K562 (cell line): ENCODE results near the gene KRI1. TPM values are rescaled to one million over a fixed set of nuclear protein-coding genes. Genes with fewer than 3 reads are reported as not detected.

Experiments used
- ATAC-seq: fragments of 200-7000 bp; cut with Tn5 transposase; 3 replicates; pipeline ENCODE4 v1.9.1; 2020; ENCODE audit warnings: moderate library complexity
- BruUV-seq: library from RNA; stranded (reverse); fragments of 400-500 nt; replicated peaks from 2 replicates; lab custom pipeline; 2021; lab: Mats Ljungman, UMichigan
- CTCF ChIA-PET: fragments of 300-600 bp; formaldehyde crosslinking; extraction: SDS; loops from one replicate; lab custom pipeline; 2021; ENCODE audit warnings: low intra/inter-chr PET ratio; lab: Yijun Ruan, JAX
- POLR2A ChIA-PET: fragments of 300-600, 350-650 bp; sonication (Branson Sonifier 250); formaldehyde crosslinking; extraction: SDS; loops from one replicate; lab custom pipeline; 2021; ENCODE audit warnings: antibody characterized with exemption, inconsistent platforms; lab: Yijun Ruan, JAX
- DNase-seq, 4 experiments: peaks; one replicate each; pipeline versions ENCODE4 v3.0.0 to v3.0.0-alpha.2; 2011 to 2018; ENCODE audit warnings: low spot score in 3 of 4, mixed read lengths in 3 of 4; ENCODE audit errors: extremely low read depth in 1 of 4
- FAIRE-seq: peaks from 2 replicates; lab custom pipeline; 2011; peaks lifted over from hg19 to GRCh38; lab: Jason Lieb, UNC
- H2AFZ ChIP-seq: 2 replicates; pipeline ENCODE4 v1.6.0; 2011; ENCODE audit warnings: low read depth, low read length, control low read depth, inconsistent platforms
- H3K27ac ChIP-seq: fragments of 200-600 bp; 3 replicates; pipeline ENCODE4 v1.8.0; 2011; ENCODE audit warnings: low read depth, mild to moderate bottlenecking, control low read depth, inconsistent platforms, low read length, moderate library complexity, mixed read lengths; ENCODE audit errors: extremely low read depth
- H3K27me3 ChIP-seq, 2 experiments: fragments of 300-600 bp in 1 of 2; 2 replicates in 1 of 2; 3 replicates in 1 of 2; pipeline versions ENCODE4 v1.6.0 to v1.8.0; 2011; ENCODE audit warnings: inconsistent platforms in 2 of 2, low read length in 2 of 2, mild to moderate bottlenecking in 1 of 2, mixed read lengths in 1 of 2, moderate library complexity in 1 of 2; ENCODE audit not compliant: control insufficient read depth in 2 of 2, insufficient read depth in 2 of 2
- H3K36me3 ChIP-seq: fragments of 300-600 bp; 3 replicates; pipeline ENCODE4 v1.8.0; 2011; ENCODE audit warnings: mild to moderate bottlenecking, low read length, inconsistent platforms; ENCODE audit not compliant: control insufficient read depth, insufficient read depth
- H3K4me1 ChIP-seq, 2 experiments: fragments of 200-600 bp in 1 of 2; replicated peaks in 1 of 2; 2 replicates in 1 of 2; 3 replicates in 1 of 2; pipeline versions ENCODE4 v1.5.1 to v1.8.0; 2011; ENCODE audit warnings: inconsistent platforms in 2 of 2, low read length in 2 of 2, mild to moderate bottlenecking in 1 of 2, mixed read lengths in 1 of 2, moderate library complexity in 1 of 2; ENCODE audit not compliant: control insufficient read depth in 2 of 2, insufficient read depth in 2 of 2
- H3K4me2 ChIP-seq: 2 replicates; pipeline ENCODE4 v1.6.1; 2011; ENCODE audit warnings: low read length, control low read depth, inconsistent platforms, mixed read lengths; ENCODE audit not compliant: insufficient read depth
- H3K4me3 ChIP-seq: fragments of 200-600 bp; sonication (generic), shearing (Covaris generic); 2 replicates; pipeline ENCODE4 v1.5.1; 2016; ENCODE audit warnings: control low read depth, inconsistent platforms
- H3K79me2 ChIP-seq: fragments of 200-600 bp; 3 replicates; pipeline ENCODE4 v1.8.0; 2011; ENCODE audit warnings: low read length, inconsistent platforms; ENCODE audit not compliant: control insufficient read depth, insufficient read depth
- H3K9ac ChIP-seq, 2 experiments: 2 replicates each; pipeline versions ENCODE4 v1.6.0 to v1.6.1; 2011; ENCODE audit warnings: low read depth in 2 of 2, low read length in 2 of 2, control low read depth in 1 of 2, inconsistent platforms in 1 of 2, mild to moderate bottlenecking in 1 of 2, mixed read lengths in 1 of 2; ENCODE audit not compliant: insufficient read depth in 1 of 2
- H3K9me1 ChIP-seq: one replicate; pipeline ENCODE4 v1.6.0; 2011; ENCODE audit warnings: inconsistent platforms, mild to moderate bottlenecking, low read length, moderate library complexity; ENCODE audit not compliant: control insufficient read depth, insufficient read depth
- H3K9me3 ChIP-seq: replicated peaks from 2 replicates; pipeline ENCODE4 v1.5.1; 2011; ENCODE audit warnings: low read depth, low read length, inconsistent platforms; ENCODE audit not compliant: control insufficient read depth, insufficient read depth
- H4K20me1 ChIP-seq: replicated peaks from 2 replicates; pipeline ENCODE4 v1.6.1; 2011; ENCODE audit warnings: low read length, inconsistent platforms, mixed read lengths; ENCODE audit not compliant: control insufficient read depth, insufficient read depth
- ARID4B ChIP-seq: sonication (generic); formaldehyde crosslinking; IDR thresholded peaks from 2 replicates; pipeline ENCODE4 v1.8.0; 2022; ENCODE audit warnings: mild to moderate bottlenecking, missing genetic modification reagents
- BRF1 ChIP-seq: IDR thresholded peaks from 3 replicates; pipeline ENCODE4 v1.6.1; 2011; ENCODE audit warnings: borderline replicate concordance, mild to moderate bottlenecking; ENCODE audit not compliant: insufficient read length; ENCODE audit errors: extremely low read depth
- GATA2 ChIP-seq: sonication (generic); formaldehyde crosslinking; IDR thresholded peaks from 2 replicates; pipeline ENCODE4 v1.4.0; 2020; ENCODE audit warnings: mild to moderate bottlenecking, missing genetic modification reagents
- IFI16 ChIP-seq: fragments of 250-450 bp; sonication (Bioruptor Pico); IDR thresholded peaks from 2 replicates; pipeline ENCODE4 v2.1.2; 2022; ENCODE audit warnings: mild to moderate bottlenecking, inconsistent platforms
- MIER1 ChIP-seq: fragments of 450-650 bp; IDR thresholded peaks from 2 replicates; pipeline ENCODE4 v1.6.1; 2016; ENCODE audit warnings: antibody characterized with exemption, mild to moderate bottlenecking, low read depth
- PTBP1 ChIP-seq: fragments of 200-400 bp; formaldehyde crosslinking; IDR thresholded peaks from 2 replicates; pipeline ENCODE4 v1.6.1; 2017; ENCODE audit warnings: low read depth, low read length
- RBM17 ChIP-seq: fragments of 200-400 bp; formaldehyde crosslinking; IDR thresholded peaks from 2 replicates; pipeline ENCODE4 v1.6.1; 2017; ENCODE audit warnings: low read depth, mild to moderate bottlenecking, low read length, borderline replicate concordance
- RUNX1 ChIP-seq: sonication (generic); IDR thresholded peaks from 2 replicates; pipeline ENCODE4 v1.6.1; 2016; ENCODE audit warnings: antibody characterized with exemption, low read depth
- SMAD4 ChIP-seq: fragments of 250-450 bp; sonication (Bioruptor Pico); conservative IDR thresholded peaks from 2 replicates; pipeline ENCODE4 v1.8.0; 2021; ENCODE audit warnings: inconsistent platforms, mild to moderate bottlenecking, moderate library complexity
- SPI1 ChIP-seq: IDR thresholded peaks from 2 replicates; pipeline ENCODE4 v1.6.1; 2011; ENCODE audit warnings: low read depth, low read length, control low read depth, borderline replicate concordance
- U2AF1 ChIP-seq: fragments of 200-400 bp; formaldehyde crosslinking; optimal IDR thresholded peaks from 2 replicates; pipeline ENCODE3; 2017; ENCODE audit warnings: mild to moderate bottlenecking, low read depth, low read length, moderate library complexity
- XRCC5 ChIP-seq: fragments of 200-400 bp; formaldehyde crosslinking; IDR thresholded peaks from 2 replicates; pipeline ENCODE4 v1.6.1; 2017; ENCODE audit warnings: low read depth, mild to moderate bottlenecking, low read length
- ZNF174 ChIP-seq: fragments of 250-450 bp; sonication (Bioruptor Pico); IDR thresholded peaks from 2 replicates; pipeline ENCODE4 v1.4.0; 2020; ENCODE audit warnings: mild to moderate bottlenecking
- ZNF507 ChIP-seq: conservative IDR thresholded peaks from 2 replicates; pipeline ENCODE4 v1.6.1; 2017; ENCODE audit warnings: missing genetic modification characterization, missing compliant biosample characterization
- ZNF766 ChIP-seq: fragments of 200-800 bp; sonication (Bioruptor generic); conservative IDR thresholded peaks from 2 replicates; pipeline ENCODE4 v1.6.1; 2016; ENCODE audit warnings: missing genetic modification characterization, missing compliant biosample characterization
- WGBS: fragments of 100-300 bp; shearing (Covaris generic); methylation state at CpG from one replicate; pipeline ENCODE4 v1.1.6; 2016; ENCODE audit warnings: low coverage, mixed read lengths; ENCODE audit not compliant: insufficient coverage; ENCODE audit errors: missing lambda C conversion rate; 5-methylcytosine and 5-hydroxymethylcytosine counted together
- in situ Hi-C: fragments of 300-500 bp; cut with MboI; formaldehyde crosslinking; loops from 4 replicates; pipeline ENCODE4 v1.15.0; 2018; ENCODE audit warnings: inconsistent platforms, mixed read lengths
- intact Hi-C: fragments of 100-400 bp; cut with micrococcal nuclease; formaldehyde crosslinking; loops from 2 replicates; pipeline ENCODE4 v1.14.2; 2022
- polyA plus RNA-seq, 8 experiments: library from polyadenylated mRNA; depleted of rRNA in 4 of 8; stranded (reverse) in 5 of 8; unstranded in 3 of 8; fragments of >200 nt; fragmentation: Nextera tagmentation in 2 of 8; fragmentation: Illumina TruSeq in 1 of 8; extraction: Ambion mirVana in 2 of 8; extraction: Trizol in 1 of 8; gene quantifications; 2 replicates each; pipeline versions ENCODE4 v1.2.1 to v1.2.3, GENCODE V29; 2011 to 2014; ENCODE audit warnings: inconsistent platforms in 1 of 8, missing spikeins in 1 of 8
- total RNA-seq, 7 experiments: library from RNA; depleted of rRNA in 6 of 7; stranded (reverse); fragments of >200 nt in 6 of 7; fragmentation: Illumina TruSeq in 2 of 7; extraction: Trizol in 2 of 7; gene quantifications; 2 replicates each; pipeline versions ENCODE4 v1.2.1 to v1.2.3, GENCODE V29; 2011 to 2021; ENCODE audit warnings: low replicate concordance in 1 of 7
- TF ChIP-seq, protein P1 (sequence below): fragments of 450-650 bp; IDR thresholded peaks from 2 replicates; pipeline ENCODE4 v1.6.1; 2016; ENCODE audit warnings: borderline replicate concordance

The KRI1 gene
- total and polyA plus RNA-seq, 9 of the 15 experiments (the other 6 are each of a cell fraction or from before 2014, with no cell fraction given), result 1.1 to 50.7 (median 24.7) TPM

DNA sequence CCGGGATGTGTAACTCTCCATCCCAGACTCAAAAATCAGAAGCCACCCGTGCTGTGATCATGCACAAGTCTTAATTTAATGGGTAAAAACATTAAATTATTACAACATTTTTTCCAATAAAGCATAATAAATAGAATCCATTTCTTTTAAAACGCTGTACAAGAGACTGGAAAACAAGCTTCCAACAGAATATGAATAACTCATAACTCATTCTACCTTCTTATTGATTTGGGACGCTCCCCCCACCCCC is 523 bp upstream of the KRI1 start:
- Histone ChIP-seq H3K36me3 (peaks cover 22% of the 10 kb centered on the region; the same call in 2 of the 3 replicates), H3K9me3 (no peaks in the 10 kb centered on the region), H3K9ac (peak overlapping the region; percentile 9 to 79; a peak in 3 of 4 replicates), H3K4me2 (peak overlapping the region; percentile 79), H3K9me1 (no peaks in the 10 kb centered on the region), H3K27me3 (no peaks in the 10 kb centered on the region), H3K79me2 (peaks cover 28% of the 10 kb centered on the region), H4K20me1 (no peaks in the 10 kb centered on the region), H2AFZ (0 out of 2 replicates have a peak overlapping the region, but pooled peaks have one; percentile 15), H3K4me3 (peak overlapping the region; percentile 83), H3K4me1 (peaks cover 29 to 49% of the 10 kb centered on the region in 2 experiments), H3K27ac (peak overlapping the region; percentile 14)
- WGBS, result 4% methylated on average over 4 of the region's 4 CpGs
- in situ Hi-C loops (no loop called here), intact Hi-C loops (loop anchor here (5.0 kb wide), 2 partner anchors 86 to 89 kb away; partner anchors contain the start of gene ILF3)
- ATAC-seq (no peak), FAIRE-seq (no peak), DNase-seq (no peak)
- CTCF ChIA-PET, result interaction anchor here (2.1 kb wide), 1 partner anchor 25 kb away, joined by 4 read pairs; no protein-coding TSS in a partner anchor
- TF ChIP-seq MIER1 (0 out of 2 replicates have a peak, but pooled peaks have one; percentile 52), ARID4B (CRISPR knock-in tag) (no peak), GATA2 (no peak), SMAD4 (CRISPR knock-in tag) (no peak), BRF1 (no peak), RUNX1 (no peak), IFI16 (no peak), U2AF1 (no peak), ZNF174 (CRISPR knock-in tag) (no peak), RBM17 (no peak), SPI1 (no peak), ZNF766 (CRISPR knock-in tag) (0 out of 2 replicates have a peak, but pooled peaks have one; percentile 5), ZNF507 (tag) (no peak), XRCC5 (no peak), PTBP1 (no peak)
- TF ChIP-seq, protein P1, sequence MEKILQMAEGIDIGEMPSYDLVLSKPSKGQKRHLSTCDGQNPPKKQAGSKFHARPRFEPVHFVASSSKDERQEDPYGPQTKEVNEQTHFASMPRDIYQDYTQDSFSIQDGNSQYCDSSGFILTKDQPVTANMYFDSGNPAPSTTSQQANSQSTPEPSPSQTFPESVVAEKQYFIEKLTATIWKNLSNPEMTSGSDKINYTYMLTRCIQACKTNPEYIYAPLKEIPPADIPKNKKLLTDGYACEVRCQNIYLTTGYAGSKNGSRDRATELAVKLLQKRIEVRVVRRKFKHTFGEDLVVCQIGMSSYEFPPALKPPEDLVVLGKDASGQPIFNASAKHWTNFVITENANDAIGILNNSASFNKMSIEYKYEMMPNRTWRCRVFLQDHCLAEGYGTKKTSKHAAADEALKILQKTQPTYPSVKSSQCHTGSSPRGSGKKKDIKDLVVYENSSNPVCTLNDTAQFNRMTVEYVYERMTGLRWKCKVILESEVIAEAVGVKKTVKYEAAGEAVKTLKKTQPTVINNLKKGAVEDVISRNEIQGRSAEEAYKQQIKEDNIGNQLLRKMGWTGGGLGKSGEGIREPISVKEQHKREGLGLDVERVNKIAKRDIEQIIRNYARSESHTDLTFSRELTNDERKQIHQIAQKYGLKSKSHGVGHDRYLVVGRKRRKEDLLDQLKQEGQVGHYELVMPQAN, result 0 out of 2 replicates have a peak, but pooled peaks have one; percentile 1
- POLR2A ChIA-PET, result interaction anchor here (0.7 to 2.1 kb wide), 5 partner anchors 11 to 68 kb away, joined by 3 to 14 read pairs (median 3); no protein-coding TSS in a partner anchor
- BruUV-seq, result no TSS peak
